Measurements from ENCODE around the gene MYL3.
"Not testable (repeated sequence)": the region's sequence is repeated elsewhere in the genome, so short reads cannot be mapped to it uniquely, and the experiment has no call there.

MYL3 gene

GRCh38 chr3:46823314-46823713 lies 39.9 kb downstream of the MYL3 start:
- not testable (repeated sequence) for DNase-seq

GRCh38 chr3:46821553-46821952 lies 41.7 kb downstream of the MYL3 start:
- DNase-seq = no peak

GRCh38 chr3:46820852-46821251 lies 42.4 kb downstream of the MYL3 start:
- DNase-seq = no peak

- DNase-seq = peak; percentile 79 to 84
Measured at GRCh38 chr3:46812237-46812791, 50.9 kb downstream of the MYL3 start.

- no peak for DNase-seq
Measured at GRCh38 chr3:46811615-46812236, 51.5 kb downstream of the MYL3 start.

GRCh38 chr3:46808766-46809165 lies 54.5 kb downstream of the MYL3 start:
- not testable (repeated sequence) for DNase-seq
